Suppressor macrophage (primary cell): ENCODE data around the gene PLD4.
"Not testable (repeated sequence)": the region's sequence is repeated elsewhere in the genome, so short reads cannot be mapped to it uniquely, and the experiment has no call there.

Experiments used
- DNase-seq, 4 experiments: peaks; one replicate each; pipeline ENCODE4 v3.0.0-alpha.2; 2020 to 2022

PLD4 gene

GRCh38 chr14:104942586-104942985 is 17.9 kb downstream of the PLD4 start:
- no peak for DNase-seq

- not testable (repeated sequence) for DNase-seq
Measured at GRCh38 chr14:104943216-104944015, 18.7 kb downstream of the PLD4 start.

GRCh38 chr14:104944016-104944308 is 19.3 kb downstream of the PLD4 start:
- DNase-seq: not testable (repeated sequence)

GRCh38 chr14:104944436-104945205 is 19.9 kb downstream of the PLD4 start:
- DNase-seq: not testable (repeated sequence)

- DNase-seq: not testable (repeated sequence)
Measured at GRCh38 chr14:104945266-104945665, 20.6 kb downstream of the PLD4 start.

GRCh38 chr14:104945986-104946965 is 21.6 kb downstream of the PLD4 start:
- not testable (repeated sequence) for DNase-seq

- DNase-seq: not testable (repeated sequence)
Measured at GRCh38 chr14:104947201-104947600, 22.5 kb downstream of the PLD4 start.

- DNase-seq: not testable (repeated sequence)
Measured at GRCh38 chr14:104947881-104948735, 23.4 kb downstream of the PLD4 start.

GRCh38 chr14:104948736-104949031 is 24.0 kb downstream of the PLD4 start:
- no peak for DNase-seq

GRCh38 chr14:104949406-104949955 is 24.8 kb downstream of the PLD4 start:
- not testable (repeated sequence) for DNase-seq

- no peak for DNase-seq
Measured at GRCh38 chr14:104950021-104950420, 25.3 kb downstream of the PLD4 start.

GRCh38 chr14:104950701-104951100 is 26.0 kb downstream of the PLD4 start:
- DNase-seq: not testable (repeated sequence)

- not testable (repeated sequence) for DNase-seq
Measured at GRCh38 chr14:104951863-104952657, 27.4 kb downstream of the PLD4 start.

- no peak for DNase-seq
Measured at GRCh38 chr14:104953097-104953496, 28.4 kb downstream of the PLD4 start.

GRCh38 chr14:104953896-104954656 is 29.4 kb downstream of the PLD4 start:
- DNase-seq: no peak

GRCh38 chr14:104954746-104955395 is 30.2 kb downstream of the PLD4 start:
- DNase-seq: no peak

GRCh38 chr14:104955396-104955770 is 30.7 kb downstream of the PLD4 start:
- DNase-seq: no peak

GRCh38 chr14:104956290-104956890 is 31.7 kb downstream of the PLD4 start:
- no peak for DNase-seq
